OCI-LY3 (cell line): ENCODE measurements around the gene RHOF.

Experiments used
- H2AFZ ChIP-seq: fragments of 200-600, 300-600 bp; shearing (Covaris generic); 2 replicates; pipeline ENCODE4 v1.6.0; 2014; ENCODE audit warnings: antibody characterized with exemption, low read depth, low read length
- H3K27ac ChIP-seq: fragments of 200-600, 300-600 bp; sonication (generic); 2 replicates; pipeline ENCODE4 v1.5.1; 2014; ENCODE audit warnings: mild to moderate bottlenecking, low read length, moderate library complexity, mixed read lengths
- H3K27me3 ChIP-seq: fragments of 200-600, 300-600 bp; sonication (generic); 2 replicates; pipeline ENCODE4 v1.6.1; 2014; ENCODE audit warnings: low read depth, low read length, mixed read lengths
- H3K36me3 ChIP-seq: fragments of 200-600, 300-600 bp; sonication (generic); replicated peaks from 2 replicates; pipeline ENCODE3; 2014; ENCODE audit warnings: low read depth, low read length, mixed read lengths
- H3K4me1 ChIP-seq: fragments of 300-600, 200-600 bp; sonication (generic); 2 replicates; pipeline ENCODE4 v1.6.1; 2014; ENCODE audit warnings: low read length, mixed read lengths
- H3K4me2 ChIP-seq: fragments of 200-600, 300-600 bp; sonication (generic); 2 replicates; pipeline ENCODE4 v1.6.1; 2014; ENCODE audit warnings: low read length, mixed read lengths
- H3K4me3 ChIP-seq: fragments of 300-600, 200-600 bp; sonication (generic); 2 replicates; pipeline ENCODE4 v1.5.1; 2014; ENCODE audit warnings: antibody characterized with exemption, mild to moderate bottlenecking, low read length, moderate library complexity
- H3K79me2 ChIP-seq: fragments of 300-600, 200-600 bp; shearing (Covaris generic); 2 replicates; pipeline ENCODE4 v1.6.1; 2014; ENCODE audit warnings: mild to moderate bottlenecking, low read length, mixed read lengths
- H3K9ac ChIP-seq: fragments of 300-600, 200-600 bp; shearing (Covaris generic); 2 replicates; pipeline ENCODE4 v1.6.0; 2014; ENCODE audit warnings: mild to moderate bottlenecking, low read length, moderate library complexity
- H3K9me3 ChIP-seq: fragments of 200-600, 300-600 bp; shearing (Covaris generic); 2 replicates; pipeline ENCODE4 v1.6.1; 2014; ENCODE audit warnings: low read length, mixed read lengths; ENCODE audit not compliant: insufficient read depth
- H4K20me1 ChIP-seq: fragments of 200-600, 300-600 bp; sonication (generic); 2 replicates; pipeline ENCODE4 v1.6.1; 2016; ENCODE audit warnings: low read length, mixed read lengths; ENCODE audit not compliant: insufficient read depth
- EZH2phosphoT487 ChIP-seq: fragments of 200-600 bp; shearing (Covaris generic); IDR thresholded peaks from 2 replicates; pipeline ENCODE4 v1.6.1; 2018; ENCODE audit warnings: antibody characterized with exemption, mixed run types, low read depth
- TF ChIP-seq, protein P1 (sequence below): fragments of 200-600, 300-600 bp; sonication (generic); IDR thresholded peaks from 2 replicates; pipeline ENCODE4 v1.5.1; 2014; ENCODE audit warnings: antibody characterized with exemption, low read length, low read depth

Gene RHOF

GRCh38 chr12:121823101-121823726 is 29.7 kb upstream of the RHOF start:
- H3K27me3 ChIP-seq, result no peaks in the 10 kb centered on the region
- H3K9ac ChIP-seq, result no peak overlapping the region
- H3K79me2 ChIP-seq, result peaks cover 11% of the 10 kb centered on the region; the same call in 1 of the 2 replicates
- TF ChIP-seq, protein P1, sequence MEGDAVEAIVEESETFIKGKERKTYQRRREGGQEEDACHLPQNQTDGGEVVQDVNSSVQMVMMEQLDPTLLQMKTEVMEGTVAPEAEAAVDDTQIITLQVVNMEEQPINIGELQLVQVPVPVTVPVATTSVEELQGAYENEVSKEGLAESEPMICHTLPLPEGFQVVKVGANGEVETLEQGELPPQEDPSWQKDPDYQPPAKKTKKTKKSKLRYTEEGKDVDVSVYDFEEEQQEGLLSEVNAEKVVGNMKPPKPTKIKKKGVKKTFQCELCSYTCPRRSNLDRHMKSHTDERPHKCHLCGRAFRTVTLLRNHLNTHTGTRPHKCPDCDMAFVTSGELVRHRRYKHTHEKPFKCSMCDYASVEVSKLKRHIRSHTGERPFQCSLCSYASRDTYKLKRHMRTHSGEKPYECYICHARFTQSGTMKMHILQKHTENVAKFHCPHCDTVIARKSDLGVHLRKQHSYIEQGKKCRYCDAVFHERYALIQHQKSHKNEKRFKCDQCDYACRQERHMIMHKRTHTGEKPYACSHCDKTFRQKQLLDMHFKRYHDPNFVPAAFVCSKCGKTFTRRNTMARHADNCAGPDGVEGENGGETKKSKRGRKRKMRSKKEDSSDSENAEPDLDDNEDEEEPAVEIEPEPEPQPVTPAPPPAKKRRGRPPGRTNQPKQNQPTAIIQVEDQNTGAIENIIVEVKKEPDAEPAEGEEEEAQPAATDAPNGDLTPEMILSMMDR, result no peak
- TF ChIP-seq EZH2phosphoT487, result no peak
- no peaks in the 10 kb centered on the region for H3K9me3 ChIP-seq
- no peaks in the 10 kb centered on the region for H3K4me1 ChIP-seq
- no peak overlapping the region for H3K4me2 ChIP-seq
- H2AFZ ChIP-seq, result no peak overlapping the region
- no peak overlapping the region for H3K4me3 ChIP-seq
- no peaks in the 10 kb centered on the region; the same call in 1 of the 2 replicates for H4K20me1 ChIP-seq
- H3K27ac ChIP-seq, result no peak overlapping the region
- H3K36me3 ChIP-seq, result peaks cover 60% of the 10 kb centered on the region

GRCh38 chr12:121822393-121823100 is 29.1 kb upstream of the RHOF start:
- Histone ChIP-seq H2AFZ (no peak overlapping the region), H3K36me3 (peaks cover 59% of the 10 kb centered on the region), H3K27ac (no peak overlapping the region), H4K20me1 (no peaks in the 10 kb centered on the region; the same call in 1 of the 2 replicates), H3K4me1 (no peaks in the 10 kb centered on the region), H3K9me3 (no peaks in the 10 kb centered on the region), H3K79me2 (peaks cover 11% of the 10 kb centered on the region; the same call in 1 of the 2 replicates), H3K27me3 (no peaks in the 10 kb centered on the region), H3K4me2 (no peak overlapping the region), H3K4me3 (no peak overlapping the region), H3K9ac (no peak overlapping the region)
- TF ChIP-seq, protein P1, result no peak
- TF ChIP-seq EZH2phosphoT487, result no peak

GRCh38 chr12:121820056-121820455 is 26.6 kb upstream of the RHOF start:
- Histone ChIP-seq H3K36me3 (peaks cover 60% of the 10 kb centered on the region), H3K79me2 (peaks cover 16% of the 10 kb centered on the region; the same call in 1 of the 2 replicates), H3K27ac (no peak overlapping the region), H3K4me1 (no peaks in the 10 kb centered on the region), H4K20me1 (no peaks in the 10 kb centered on the region; the same call in none of the 2 replicates), H3K27me3 (no peaks in the 10 kb centered on the region), H3K9me3 (no peaks in the 10 kb centered on the region), H3K9ac (no peak overlapping the region), H3K4me2 (no peak overlapping the region), H3K4me3 (no peak overlapping the region), H2AFZ (no peak overlapping the region)
- TF ChIP-seq EZH2phosphoT487, result no peak
- TF ChIP-seq, protein P1, result no peak

DNA sequence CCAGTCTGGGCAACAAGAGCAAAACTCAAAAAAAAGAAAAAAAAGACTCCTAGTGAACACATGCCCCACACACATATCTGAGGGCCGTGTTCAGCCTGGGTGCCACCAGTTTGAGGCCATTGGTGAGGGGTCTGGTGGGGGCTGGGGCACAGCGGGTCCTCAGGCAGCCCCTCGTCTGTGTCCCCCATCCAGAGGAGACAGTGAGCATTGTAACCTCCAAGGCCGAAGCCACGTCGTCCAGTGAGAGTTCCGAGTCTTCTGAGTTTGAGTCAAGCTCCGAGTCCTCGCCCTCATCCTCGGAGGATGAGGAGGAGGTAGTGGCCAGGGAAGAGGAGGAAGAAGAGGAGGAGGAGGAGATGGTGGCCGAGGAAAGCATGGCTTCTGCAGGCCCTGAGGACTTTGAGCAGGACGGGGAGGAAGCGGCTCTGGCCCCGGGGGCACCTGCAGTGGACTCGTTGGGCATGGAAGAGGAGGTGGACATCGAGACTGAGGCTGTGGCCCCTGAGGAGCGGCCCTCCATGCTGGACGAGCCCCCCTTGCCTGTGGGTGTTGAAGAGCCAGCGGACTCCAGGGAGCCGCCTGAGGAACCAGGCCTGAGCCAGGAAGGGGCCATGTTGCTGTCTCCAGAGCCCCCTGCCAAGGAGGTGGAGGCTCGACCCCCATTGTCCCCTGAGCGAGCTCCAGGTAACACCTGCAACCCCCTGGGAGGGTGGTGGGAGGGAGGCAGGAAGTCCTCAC is 25.9 kb upstream of the RHOF start:
- Histone ChIP-seq H3K4me1 (no peaks in the 10 kb centered on the region), H3K4me2 (no peak overlapping the region), H2AFZ (no peak overlapping the region), H3K27ac (no peak overlapping the region), H3K27me3 (no peaks in the 10 kb centered on the region), H3K79me2 (peaks cover 21% of the 10 kb centered on the region), H3K9ac (no peak overlapping the region), H3K9me3 (no peaks in the 10 kb centered on the region), H3K36me3 (peaks cover 65% of the 10 kb centered on the region), H3K4me3 (no peak overlapping the region), H4K20me1 (no peaks in the 10 kb centered on the region; the same call in none of the 2 replicates)
- TF ChIP-seq, protein P1, result no peak
- TF ChIP-seq EZH2phosphoT487, result no peak
